HCT116 (cell line): ENCODE measurements around the gene HHAT.

Experiments used
- ATF3 ChIP-seq: IDR thresholded peaks from 2 replicates; pipeline ENCODE4 v1.6.1; 2012
- EZH2 ChIP-seq: fragments of 200-600 bp; sonication (generic); IDR thresholded peaks from 2 replicates; pipeline ENCODE4 v1.6.1; 2017; ENCODE audit warnings: antibody characterized with exemption, mixed run types
- EZH2phosphoT487 ChIP-seq: fragments of 200-600 bp; IDR thresholded peaks from 2 replicates; pipeline ENCODE4 v1.6.1; 2018; ENCODE audit warnings: antibody characterized with exemption, borderline replicate concordance
- FOSL1 ChIP-seq: IDR thresholded peaks from 2 replicates; pipeline ENCODE4 v1.6.1; 2012; ENCODE audit warnings: low read depth
- POLR2A ChIP-seq: IDR thresholded peaks from 2 replicates; pipeline ENCODE4 v1.7.0; 2011; ENCODE audit warnings: borderline replicate concordance; ENCODE audit not compliant: insufficient read depth, insufficient read length; ENCODE audit errors: extremely low read depth
- POLR2AphosphoS5 ChIP-seq: IDR thresholded peaks from 2 replicates; pipeline ENCODE4 v1.6.1; 2011; ENCODE audit warnings: mild to moderate bottlenecking, low read depth, low read length, moderate library complexity
- RAD21 ChIP-seq: IDR thresholded peaks from 2 replicates; pipeline ENCODE4 v1.6.1; 2012; ENCODE audit warnings: low read depth, mild to moderate bottlenecking
- SP1 ChIP-seq: IDR thresholded peaks from 2 replicates; pipeline ENCODE4 v1.6.1; 2012; ENCODE audit warnings: low read depth
- TCF7L2 ChIP-seq: IDR thresholded peaks from 2 replicates; pipeline ENCODE4 v1.7.0; 2011; ENCODE audit warnings: borderline replicate concordance, inconsistent platforms; ENCODE audit not compliant: insufficient read depth, insufficient read length; ENCODE audit errors: extremely low read depth
- YY1 ChIP-seq: IDR thresholded peaks from 2 replicates; pipeline ENCODE4 v1.6.1; 2011; ENCODE audit warnings: low read length, low read depth, moderate library complexity, mild to moderate bottlenecking; ENCODE audit not compliant: insufficient replicate concordance; ENCODE audit errors: extremely low read depth
- TF ChIP-seq, protein P1 (sequence below), 3 experiments: fragments of 200-600 bp in 1 of 3; sonication (generic) in 1 of 3; IDR thresholded peaks in 2 of 3; conservative IDR thresholded peaks in 1 of 3; 2 replicates each; pipeline ENCODE4 v1.5.1; 2012 to 2017; ENCODE audit warnings: low read depth in 2 of 3, low read length in 2 of 3, antibody characterized with exemption in 1 of 3, borderline replicate concordance in 1 of 3, control low read depth in 1 of 3, mild to moderate bottlenecking in 1 of 3, mixed read lengths in 1 of 3, mixed run types in 1 of 3, moderate library complexity in 1 of 3; ENCODE audit not compliant: insufficient read depth in 1 of 3
- TF ChIP-seq, protein P2 (sequence below): IDR thresholded peaks from 2 replicates; pipeline ENCODE4 v1.6.1; 2012

GRCh38 chr1:210448297-210448892 lies 119.7 kb downstream of the HHAT start:
- TF ChIP-seq, protein P1, sequence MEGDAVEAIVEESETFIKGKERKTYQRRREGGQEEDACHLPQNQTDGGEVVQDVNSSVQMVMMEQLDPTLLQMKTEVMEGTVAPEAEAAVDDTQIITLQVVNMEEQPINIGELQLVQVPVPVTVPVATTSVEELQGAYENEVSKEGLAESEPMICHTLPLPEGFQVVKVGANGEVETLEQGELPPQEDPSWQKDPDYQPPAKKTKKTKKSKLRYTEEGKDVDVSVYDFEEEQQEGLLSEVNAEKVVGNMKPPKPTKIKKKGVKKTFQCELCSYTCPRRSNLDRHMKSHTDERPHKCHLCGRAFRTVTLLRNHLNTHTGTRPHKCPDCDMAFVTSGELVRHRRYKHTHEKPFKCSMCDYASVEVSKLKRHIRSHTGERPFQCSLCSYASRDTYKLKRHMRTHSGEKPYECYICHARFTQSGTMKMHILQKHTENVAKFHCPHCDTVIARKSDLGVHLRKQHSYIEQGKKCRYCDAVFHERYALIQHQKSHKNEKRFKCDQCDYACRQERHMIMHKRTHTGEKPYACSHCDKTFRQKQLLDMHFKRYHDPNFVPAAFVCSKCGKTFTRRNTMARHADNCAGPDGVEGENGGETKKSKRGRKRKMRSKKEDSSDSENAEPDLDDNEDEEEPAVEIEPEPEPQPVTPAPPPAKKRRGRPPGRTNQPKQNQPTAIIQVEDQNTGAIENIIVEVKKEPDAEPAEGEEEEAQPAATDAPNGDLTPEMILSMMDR (IDR thresholded peaks at IDR 0.05 in 2 of 3, conservative IDR thresholded peaks at IDR 0.05 in 1 of 3; ENCODE audit: borderline replicate concordance in 1 of 3, insufficient read depth in 1 of 3, low read depth in 2 of 3, low read length in 2 of 3) = peak; percentile 56 to 73 (median 59); a peak in 5 of 6 replicates
- TF ChIP-seq EZH2phosphoT487 = no peak
- TF ChIP-seq YY1 = no peak
- no peak for TF ChIP-seq EZH2
- no peak for TF ChIP-seq POLR2AphosphoS5
- TF ChIP-seq, protein P2, sequence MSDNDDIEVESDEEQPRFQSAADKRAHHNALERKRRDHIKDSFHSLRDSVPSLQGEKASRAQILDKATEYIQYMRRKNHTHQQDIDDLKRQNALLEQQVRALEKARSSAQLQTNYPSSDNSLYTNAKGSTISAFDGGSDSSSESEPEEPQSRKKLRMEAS = no peak
- no peak for TF ChIP-seq FOSL1
- peak; percentile 79 for TF ChIP-seq RAD21
- TF ChIP-seq POLR2A = no peak
- TF ChIP-seq SP1 = no peak
- TF ChIP-seq ATF3 = no peak
- no peak for TF ChIP-seq TCF7L2
